ENCODE data around the gene TLR8.

Gene TLR8

GRCh38 chrX:12906046-12906761 lies at the start of gene TLR8:
Gene TLR8 (plus strand): TSS chrX:12906620. CDS start chrX:12906707, 87 bp downstream.
- no peak for DNase-seq

DNA sequence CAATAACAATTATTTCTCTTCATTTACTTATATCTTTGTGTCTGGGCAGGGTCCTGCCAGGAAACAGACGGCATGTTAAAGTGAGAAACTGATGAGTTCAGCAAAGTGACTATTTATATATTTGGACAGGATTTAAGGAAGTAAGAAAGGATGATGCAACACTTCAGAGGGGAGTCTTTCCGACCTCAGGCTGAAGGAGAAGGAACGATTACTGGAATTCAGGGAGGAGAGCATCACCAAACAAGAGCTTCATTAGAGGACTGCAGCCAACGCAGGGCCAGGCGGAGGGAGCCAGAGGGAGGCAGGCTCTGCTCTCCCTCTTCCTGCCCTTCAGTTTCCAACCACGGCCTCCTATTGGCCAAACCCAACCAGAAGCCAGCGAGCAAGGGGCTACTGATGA lies 41.1 kb upstream of the TLR8 start:
- DNase-seq, result no peak

- peak; percentile 4 for DNase-seq
Observed at GRCh38 chrX:12866451-12867377, 39.7 kb upstream of the TLR8 start, which contains the start of gene TLR7. Gene TLR7 (plus strand): TSS chrX:12867072. CDS start chrX:12867579, 507 bp downstream.

DNA sequence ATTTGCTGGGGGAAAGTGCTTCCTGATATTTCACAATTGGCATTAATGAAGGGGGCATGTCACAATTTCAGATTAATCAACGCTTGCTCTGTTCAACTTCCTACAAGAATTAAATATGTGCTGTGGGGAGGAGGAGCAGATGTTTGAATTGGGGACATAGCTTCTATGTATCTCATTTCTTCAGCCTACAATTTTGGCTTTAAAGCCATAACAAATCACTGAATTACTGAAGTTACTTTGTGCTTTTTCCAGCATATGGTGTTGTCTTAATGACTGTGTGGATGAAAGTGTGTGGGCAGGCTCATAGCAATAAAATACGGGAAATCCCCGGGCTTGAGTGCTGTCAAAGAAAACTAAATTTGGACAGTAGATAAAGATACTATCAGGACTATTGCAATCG lies 38.7 kb upstream of the TLR8 start:
- peak; percentile 1 for DNase-seq

GRCh38 chrX:12868747-12869146 lies 37.7 kb upstream of the TLR8 start:
- DNase-seq, result no peak

- no peak for DNase-seq
Observed at GRCh38 chrX:12871257-12871656, 35.2 kb upstream of the TLR8 start.

DNA sequence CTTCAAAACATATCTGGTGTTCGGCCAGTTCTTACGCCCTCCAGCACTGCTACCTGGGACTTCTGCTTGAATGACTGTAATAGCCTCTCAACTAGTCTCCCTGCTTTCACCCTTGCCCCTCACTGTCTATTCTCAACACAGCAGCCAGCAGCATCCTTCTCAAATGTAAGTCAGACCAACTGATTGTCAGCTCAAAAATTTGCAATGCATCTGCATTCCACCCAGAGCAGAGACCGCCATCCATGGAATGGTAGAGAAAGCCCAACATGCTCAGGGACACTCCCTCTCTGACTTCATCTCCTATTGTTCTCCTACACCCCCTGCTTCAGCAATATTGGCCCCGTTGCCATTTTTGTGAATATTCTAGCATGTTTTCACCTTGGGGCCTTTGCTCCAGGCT lies 33.7 kb upstream of the TLR8 start:
- no peak for DNase-seq

DNA sequence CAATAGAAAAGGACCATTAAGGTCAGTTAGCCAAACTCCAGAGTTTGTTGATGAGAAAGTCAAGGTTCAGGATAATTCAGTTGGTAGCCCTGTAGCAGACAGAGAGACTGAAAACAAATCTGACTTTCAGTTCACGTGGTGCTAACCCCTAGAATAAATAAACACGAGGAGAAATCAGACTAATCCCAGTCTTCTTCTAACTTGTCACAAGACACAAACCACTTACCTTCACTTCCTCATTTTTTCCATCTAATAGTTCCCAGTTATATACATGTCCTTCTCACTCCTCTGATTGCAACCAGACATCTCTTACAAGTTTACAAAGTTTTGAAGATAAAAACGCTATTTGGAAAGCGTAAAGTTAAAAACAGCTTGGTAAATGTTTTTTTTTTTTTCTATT lies 31.8 kb upstream of the TLR8 start:
- DNase-seq, result no peak

DNA sequence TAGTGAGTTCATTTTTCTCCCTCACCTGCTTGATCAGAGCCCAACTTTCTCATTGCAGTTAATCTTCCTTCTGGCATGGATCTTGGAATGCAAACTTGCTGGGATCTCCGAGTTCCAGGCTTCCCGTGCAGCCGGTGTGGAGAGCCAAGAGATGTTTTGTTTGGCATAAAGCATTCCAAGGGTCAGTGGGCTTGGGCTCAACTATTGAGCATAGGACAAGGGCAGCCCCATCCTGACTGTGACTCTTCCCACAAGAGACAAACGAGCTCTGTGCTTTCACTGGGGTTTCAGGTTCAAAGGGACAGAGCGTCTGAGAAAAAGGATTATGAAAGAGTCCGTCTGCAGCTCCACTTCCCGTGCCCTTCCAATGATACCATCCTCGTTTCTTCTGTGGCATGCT lies 29.0 kb upstream of the TLR8 start:
- DNase-seq, result no peak

GRCh38 chrX:12878536-12878935 lies 27.9 kb upstream of the TLR8 start:
- DNase-seq, result no peak

DNA sequence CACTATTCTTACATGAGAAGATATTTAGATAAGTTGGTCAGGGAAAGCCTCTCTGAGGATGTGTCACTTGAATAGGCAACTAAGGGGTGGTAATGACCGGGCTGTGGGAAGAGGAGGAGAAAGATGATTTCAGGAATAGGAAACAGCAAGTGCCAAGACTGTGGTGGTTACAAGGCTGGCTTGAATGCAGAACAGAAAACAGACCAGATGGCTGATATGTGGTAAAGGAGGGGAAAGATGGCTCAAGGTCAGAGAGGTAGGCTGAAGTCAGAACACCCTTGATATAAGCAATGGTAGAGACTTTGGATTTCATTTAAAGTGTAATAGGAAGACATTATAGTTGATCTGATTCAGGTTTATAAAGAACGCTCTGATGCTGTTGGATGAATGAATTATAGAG lies 24.5 kb upstream of the TLR8 start:
- DNase-seq, result no peak

- DNase-seq, result no peak
Observed at GRCh38 chrX:12885508-12885907, 20.9 kb upstream of the TLR8 start.

- DNase-seq, result no peak
Observed at GRCh38 chrX:12886545-12886944, 19.9 kb upstream of the TLR8 start.

GRCh38 chrX:12887141-12887540 lies 19.3 kb upstream of the TLR8 start:
- DNase-seq, result no peak

DNA sequence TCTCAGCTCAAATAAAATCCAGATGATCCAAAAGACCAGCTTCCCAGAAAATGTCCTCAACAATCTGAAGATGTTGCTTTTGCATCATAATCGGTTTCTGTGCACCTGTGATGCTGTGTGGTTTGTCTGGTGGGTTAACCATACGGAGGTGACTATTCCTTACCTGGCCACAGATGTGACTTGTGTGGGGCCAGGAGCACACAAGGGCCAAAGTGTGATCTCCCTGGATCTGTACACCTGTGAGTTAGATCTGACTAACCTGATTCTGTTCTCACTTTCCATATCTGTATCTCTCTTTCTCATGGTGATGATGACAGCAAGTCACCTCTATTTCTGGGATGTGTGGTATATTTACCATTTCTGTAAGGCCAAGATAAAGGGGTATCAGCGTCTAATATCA lies 18.7 kb upstream of the TLR8 start:
- DNase-seq, result no peak

DNA sequence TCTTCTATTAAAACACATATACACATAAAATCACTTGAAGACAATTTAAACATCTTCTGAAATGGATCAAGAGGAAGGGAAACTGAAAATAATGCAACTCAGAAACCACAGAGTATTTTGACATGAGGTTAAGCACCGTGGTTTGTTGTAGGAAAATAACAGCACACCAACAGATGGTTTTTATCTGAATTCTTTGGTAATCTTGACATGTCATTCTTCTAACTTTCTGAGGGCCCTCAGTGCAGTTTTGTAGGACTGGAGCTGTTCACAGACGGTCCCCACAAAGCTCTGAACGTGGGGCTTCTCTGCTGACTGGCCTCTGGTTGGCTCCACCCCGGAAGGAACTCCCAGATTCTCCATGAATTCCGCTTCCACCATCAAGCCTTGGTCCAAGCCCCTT lies 16.0 kb upstream of the TLR8 start:
- peak; percentile 36 for DNase-seq

DNA sequence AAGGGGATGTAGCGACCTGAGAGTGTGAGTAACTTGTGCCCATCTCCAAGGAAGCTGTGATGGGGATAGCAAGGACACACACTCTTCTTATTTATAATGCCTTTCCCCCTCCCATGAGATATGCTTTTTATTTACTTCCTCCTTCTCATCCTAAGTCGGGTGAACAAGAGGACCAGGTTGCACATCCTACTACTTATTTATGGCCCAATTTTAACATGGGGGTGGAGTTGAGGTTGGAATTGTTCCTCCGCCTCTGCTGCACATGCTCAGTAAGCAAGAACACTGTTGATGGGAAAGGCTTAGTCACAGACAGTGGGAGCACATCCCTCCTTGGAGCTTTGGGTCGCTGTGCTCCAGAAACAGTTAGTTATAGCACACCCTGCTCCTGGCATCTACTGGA lies 15.2 kb upstream of the TLR8 start:
- no peak for DNase-seq

GRCh38 chrX:12891915-12892506 lies 14.4 kb upstream of the TLR8 start:
- no peak for DNase-seq

DNA sequence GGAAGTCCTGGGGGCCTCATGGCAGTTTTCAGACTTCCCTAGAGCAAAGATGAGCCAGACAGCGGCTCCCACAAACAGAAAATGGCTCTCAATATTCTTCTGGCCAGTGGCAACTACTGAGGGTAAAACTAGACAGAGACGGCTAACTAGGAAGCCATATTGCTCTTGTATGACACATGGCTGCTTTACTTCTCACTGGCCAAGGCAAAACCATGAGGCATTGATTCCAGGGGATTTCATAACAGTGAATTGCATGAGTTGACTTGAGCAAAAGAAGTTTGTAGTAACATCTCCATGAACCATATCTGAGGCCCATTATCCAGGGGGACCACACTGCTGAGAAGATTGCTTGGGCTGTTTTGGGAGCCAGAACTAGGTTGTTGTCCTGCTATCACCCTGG lies 13.7 kb upstream of the TLR8 start:
- DNase-seq, result no peak

DNA sequence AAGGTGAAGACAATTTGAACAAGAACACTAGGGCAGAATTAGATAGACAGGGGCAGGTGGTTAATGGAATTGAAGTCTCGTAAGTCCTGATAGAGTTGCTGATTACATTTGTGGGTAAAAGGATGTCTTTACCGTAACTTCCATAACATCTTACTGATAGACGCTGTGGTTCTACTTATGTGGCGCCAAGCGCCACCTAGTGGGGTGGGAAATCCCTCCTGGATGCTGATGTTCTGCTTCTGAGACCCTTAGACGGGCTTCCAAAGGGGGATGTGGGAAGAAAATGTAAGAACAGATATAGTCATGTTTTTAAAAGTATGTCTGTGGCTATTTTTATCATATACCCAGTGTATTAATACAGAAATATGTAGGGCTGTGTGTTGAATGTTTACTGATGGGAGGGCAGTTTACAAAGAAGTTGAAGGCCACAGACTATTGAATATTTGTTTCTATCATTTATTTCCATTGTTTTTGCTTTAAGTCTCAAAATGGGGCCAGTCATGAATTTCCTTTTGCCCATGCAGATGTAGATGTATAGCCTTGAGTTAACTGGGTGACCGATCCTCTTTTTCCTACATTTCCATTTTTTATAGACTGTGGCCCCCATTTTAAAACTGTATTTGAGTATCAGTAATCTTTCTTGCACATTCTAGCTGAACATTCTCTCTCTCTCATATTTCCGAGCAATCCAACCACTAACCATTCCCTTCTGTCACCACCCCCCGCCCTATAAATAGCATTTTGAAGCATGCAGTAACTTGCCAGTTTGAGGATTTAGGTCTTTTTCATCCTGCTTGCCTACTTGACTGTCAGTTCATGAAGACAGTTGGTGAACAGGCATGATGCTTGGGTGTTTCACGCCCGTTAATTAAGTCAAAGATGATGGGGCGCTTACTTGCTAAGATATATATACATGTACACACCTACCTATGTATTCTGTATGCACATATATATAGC lies 12.1 kb upstream of the TLR8 start:
- DNase-seq, result peak; percentile 60

DNA sequence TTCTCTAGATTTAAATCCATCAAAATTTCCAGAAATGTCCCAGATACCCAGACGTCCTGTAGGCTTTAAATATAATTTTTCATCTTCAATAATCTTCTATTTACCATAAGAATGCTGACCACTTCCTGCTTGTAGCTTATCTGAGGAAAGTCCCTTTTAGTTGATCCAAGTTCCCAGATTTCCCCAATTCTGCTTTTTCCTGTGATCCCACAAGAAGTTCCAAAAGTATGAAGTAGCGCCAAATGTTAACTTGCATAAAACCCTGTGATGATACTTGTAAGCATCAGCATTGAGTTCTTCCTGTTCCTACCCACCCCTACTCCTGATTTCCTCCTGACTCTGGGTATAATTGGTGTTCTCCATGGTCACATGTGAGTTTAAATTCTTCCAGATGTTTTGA lies 10.6 kb upstream of the TLR8 start:
- no peak for DNase-seq

DNA sequence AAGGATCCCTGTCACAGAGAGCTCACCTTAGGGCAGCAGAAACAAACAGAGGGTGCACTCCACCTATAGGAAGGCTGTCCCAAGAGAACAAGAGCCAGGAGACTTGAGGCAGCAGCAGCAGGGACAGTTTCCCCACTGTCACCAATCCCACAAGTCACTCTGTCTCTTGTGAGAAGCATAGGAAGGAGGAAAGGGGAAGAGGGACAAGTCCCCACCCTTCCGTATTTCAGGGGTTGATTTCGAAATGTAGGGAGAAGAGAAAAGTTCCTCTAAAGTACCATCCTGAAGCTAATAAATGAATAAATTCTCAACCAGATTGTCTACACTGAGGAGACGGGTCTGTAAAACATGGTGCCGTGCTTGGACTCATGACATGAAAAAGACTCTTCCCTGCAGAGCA lies 9.5 kb upstream of the TLR8 start:
- DNase-seq, result no peak

DNA sequence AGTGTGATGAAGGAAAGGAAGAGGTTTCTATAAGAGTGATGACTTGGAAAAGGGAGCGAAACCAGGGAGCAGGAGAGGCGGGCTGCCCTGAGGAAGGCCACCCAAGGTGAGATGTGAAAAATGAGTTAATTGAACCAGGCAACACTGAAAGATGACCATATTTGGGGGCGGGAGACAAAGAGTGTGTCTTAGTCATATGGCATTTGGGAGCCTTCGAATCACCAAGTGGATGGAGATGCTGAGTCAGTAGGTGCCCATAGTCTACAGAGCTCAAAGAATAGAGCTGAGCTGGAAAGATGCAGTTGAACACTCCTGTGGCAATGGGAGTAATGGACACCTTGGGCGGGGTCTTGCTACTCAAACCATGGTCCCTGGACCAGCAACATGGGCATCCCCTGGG lies 8.3 kb upstream of the TLR8 start:
- no peak for DNase-seq
